Left lung (tissue), 10 donors: Measurements from ENCODE around the gene PBX1. TPM values are rescaled to one million over a fixed set of nuclear protein-coding genes. Genes with fewer than 3 reads are reported as not detected.

ENCODE experiments used
- ATAC-seq: fragments of 200-7000 bp; cut with Tn5 transposase; one replicate; pipeline ENCODE4 v1.9.1; 2020; ENCODE audit warnings: moderate library complexity
- DNase-seq, 4 donors: peaks; one replicate each; pipeline ENCODE4 v3.0.0-alpha.2; 2013 to 2020
- H3K27ac ChIP-seq, 2 donors: fragments of 200-600 bp; sonication (generic) in 1 of 2; one replicate each; pipeline versions ENCODE4 v1.5.0 to v1.8.0; 2020 to 2021
- H3K27me3 ChIP-seq, 2 donors: fragments of 200-600 bp; sonication (generic) in 1 of 2; one replicate each; pipeline versions ENCODE4 v1.5.0 to v1.8.0; 2020 to 2021
- H3K36me3 ChIP-seq, 2 donors: fragments of 200-600 bp; sonication (generic) in 1 of 2; one replicate each; pipeline versions ENCODE4 v1.5.0 to v1.8.0; 2020 to 2021
- H3K4me1 ChIP-seq, 2 donors: fragments of 200-600 bp; one replicate each; pipeline ENCODE4 v1.8.0; 2021
- H3K4me3 ChIP-seq, 2 donors: fragments of 200-600 bp; sonication (generic) in 1 of 2; one replicate each; pipeline versions ENCODE4 v1.5.0 to v1.8.0; 2020 to 2021; ENCODE audit warnings: mild to moderate bottlenecking in 1 of 2
- H3K9me3 ChIP-seq, 2 donors: fragments of 200-600 bp; sonication (generic) in 1 of 2; one replicate each; pipeline versions ENCODE4 v1.5.0 to v1.8.0; 2020 to 2021
- CTCF ChIP-seq, 2 donors: fragments of 200-600 bp; sonication (generic) in 1 of 2; IDR thresholded peaks; one replicate each; pipeline versions ENCODE4 v1.5.0 to v1.8.0; 2021; ENCODE audit warnings: antibody characterized with exemption in 2 of 2
- intact Hi-C, 2 donors: fragments of 100-400 bp; cut with DNase I; formaldehyde crosslinking; loops; one replicate each; pipeline versions ENCODE4 v1.11.2 to v1.14.2; 2022
- polyA plus RNA-seq, 6 donors: library from polyadenylated mRNA; unstranded; fragments of 120-200 nt; gene quantifications; one replicate each; pipeline ENCODE4 v1.2.1, GENCODE V29; 2013; ENCODE audit not compliant: insufficient read length in 6 of 6
- total RNA-seq, 2 donors: library from RNA; stranded (reverse); fragmentation: NEBNext Ultra II Directional; extraction: Animal tissue kit (Norgen Biotek cat#: 25700); gene quantifications; one replicate each; pipeline ENCODE4 v1.2.1, GENCODE V29; 2021
- donor health status: DM: no; HTN: yes; CAD: no.
- donor health status: DM: no; HTN: no; CAD: no.

The PBX1 gene
- total and polyA plus RNA-seq, 8 donors, result 44.5 to 133 (median 127) TPM

GRCh38 chr1:164846731-164847691 lies 288.0 kb downstream of the PBX1 start:
- Histone ChIP-seq H3K4me3 (no peak overlapping the region), H3K36me3 (peaks cover 0 to 14% of the 10 kb centered on the region in 2 donors), H3K27ac (no peak overlapping the region), H3K9me3 (no peaks in the 10 kb centered on the region), H3K4me1 (no peaks in the 10 kb centered on the region), H3K27me3 (no peaks in the 10 kb centered on the region)
- no peak for DNase-seq
- intact Hi-C loops, result no loop called here
- ATAC-seq, result no peak
- TF ChIP-seq CTCF (IDR thresholded peaks at IDR 0.05), result no peak

DNA sequence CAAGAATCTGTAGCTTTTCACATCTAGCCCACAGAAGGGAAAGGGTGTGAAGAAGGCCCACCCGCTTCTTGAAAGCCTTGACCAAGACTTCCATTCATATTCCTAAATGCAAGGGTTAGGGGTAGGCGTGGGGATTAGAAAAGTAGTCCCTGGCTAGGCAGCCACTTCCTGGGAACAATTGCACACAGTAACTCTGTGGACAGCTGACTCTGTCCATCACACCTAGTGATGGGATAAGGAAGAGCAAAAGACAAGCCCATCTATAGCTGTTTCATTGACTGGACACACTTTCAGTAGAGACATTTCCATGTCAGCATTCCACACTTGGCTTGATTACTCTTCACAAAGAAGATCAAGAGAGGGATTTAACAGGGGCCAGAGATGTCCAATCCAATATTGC lies 294.2 kb downstream of the PBX1 start:
- TF ChIP-seq CTCF (IDR thresholded peaks at IDR 0.05), result no peak
- Histone ChIP-seq H3K27me3 (no peaks in the 10 kb centered on the region), H3K9me3 (no peaks in the 10 kb centered on the region), H3K36me3 (no peaks in the 10 kb centered on the region), H3K27ac (no peak overlapping the region), H3K4me1 (no peaks in the 10 kb centered on the region), H3K4me3 (no peak overlapping the region)
- no peak for DNase-seq
- ATAC-seq, result no peak
- intact Hi-C loops, result no loop called here

GRCh38 chr1:164855716-164856329 lies 296.8 kb downstream of the PBX1 start:
- DNase-seq (no peak), ATAC-seq (no peak)
- Histone ChIP-seq H3K27ac (no peak overlapping the region), H3K4me1 (no peaks in the 10 kb centered on the region), H3K36me3 (no peaks in the 10 kb centered on the region), H3K9me3 (no peaks in the 10 kb centered on the region), H3K4me3 (no peak overlapping the region), H3K27me3 (no peaks in the 10 kb centered on the region)
- no peak for TF ChIP-seq CTCF (IDR thresholded peaks at IDR 0.05)
- intact Hi-C loops, result no loop called here

DNA sequence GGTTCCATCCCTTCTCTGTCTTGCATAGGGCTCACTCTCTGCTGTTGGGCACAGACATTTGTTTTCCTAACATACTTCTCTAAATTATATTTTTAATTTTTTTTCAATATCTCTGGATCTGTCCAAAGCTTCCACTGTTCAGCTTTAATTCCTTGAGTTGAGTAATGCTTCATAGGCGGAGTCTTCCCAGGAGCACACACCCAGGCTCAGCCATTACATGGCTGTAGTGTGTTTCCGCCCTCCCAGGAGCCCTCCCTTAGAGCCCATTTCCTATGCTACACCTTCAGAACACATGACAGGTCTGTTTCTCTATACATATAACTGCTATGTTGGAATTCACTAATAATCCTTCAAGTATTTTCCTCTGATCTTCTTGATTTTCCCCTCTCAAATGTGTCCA lies 297.4 kb downstream of the PBX1 start:
- no peaks in the 10 kb centered on the region for H3K4me1 ChIP-seq
- no peaks in the 10 kb centered on the region for H3K36me3 ChIP-seq
- no peaks in the 10 kb centered on the region for H3K27me3 ChIP-seq
- DNase-seq (no peak), ATAC-seq (no peak)
- no peak overlapping the region for H3K4me3 ChIP-seq
- intact Hi-C loops, result no loop called here
- TF ChIP-seq CTCF (IDR thresholded peaks at IDR 0.05), result no peak
- H3K9me3 ChIP-seq, result no peaks in the 10 kb centered on the region
- no peak overlapping the region for H3K27ac ChIP-seq

DNA sequence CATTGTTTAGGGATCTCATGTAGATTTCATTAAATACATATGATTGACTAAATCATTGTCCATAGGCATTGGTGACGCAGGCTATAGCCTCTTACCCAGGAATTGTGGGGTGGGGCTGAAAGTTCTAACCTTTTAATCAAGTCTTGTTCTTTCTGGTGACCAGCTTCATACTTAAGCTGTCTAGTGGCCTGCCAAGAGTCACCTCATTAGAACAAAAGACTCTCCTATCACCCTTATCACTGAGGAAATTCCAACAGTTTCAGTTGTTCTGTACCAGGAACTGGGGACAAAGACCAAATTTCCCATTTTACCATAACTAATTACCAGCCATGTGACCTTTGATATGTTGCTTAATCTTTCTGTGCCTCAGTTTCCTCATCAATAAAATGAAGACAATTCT lies 298.5 kb downstream of the PBX1 start:
- no peaks in the 10 kb centered on the region for H3K27me3 ChIP-seq

More for the DNA sequence above, 298.5 kb downstream of the PBX1 start:
- Histone ChIP-seq H3K36me3 (no peaks in the 10 kb centered on the region), H3K4me1 (no peaks in the 10 kb centered on the region), H3K4me3 (no peak overlapping the region), H3K9me3 (no peaks in the 10 kb centered on the region), H3K27ac (no peak overlapping the region)
- TF ChIP-seq CTCF (IDR thresholded peaks at IDR 0.05), result no peak
- ATAC-seq (no peak), DNase-seq (no peak)
- intact Hi-C loops, result no loop called here
